Astrocyte of the cerebellum (primary cell): ENCODE measurements around the gene ARPC4.

Experiments
- DNase-seq: peaks from one replicate; pipeline ENCODE4 v3.0.0-alpha.2; 2011; ENCODE audit warnings: low read depth
- H3K4me3 ChIP-seq: 2 replicates; pipeline ENCODE4 v1.5.1; 2011; ENCODE audit warnings: mild to moderate bottlenecking, low read depth, low read length, moderate library complexity
- CTCF ChIP-seq: IDR thresholded peaks from 2 replicates; pipeline ENCODE4 v1.5.1; 2012; ENCODE audit warnings: low read length, low read depth, moderate library complexity, mild to moderate bottlenecking; ENCODE audit errors: missing control alignments
- in situ Hi-C: cut with HindIII; loops from 2 replicates; pipeline ENCODE4 v1.10.0; 2017; ENCODE audit warnings: low sequenced_read_pairs

The ARPC4 gene

GRCh38 chr3:9760779-9761505 lies 31.9 kb upstream of the ARPC4 start:
- in situ Hi-C loops = no loop called here
- no peak for DNase-seq
- no peak overlapping the region for H3K4me3 ChIP-seq
- no peak for TF ChIP-seq CTCF

GRCh38 chr3:9761919-9762318 lies 31.0 kb upstream of the ARPC4 start:
- in situ Hi-C loops = no loop called here
- no peak for DNase-seq
- no peak for TF ChIP-seq CTCF
- no peak overlapping the region for H3K4me3 ChIP-seq

GRCh38 chr3:9762871-9763270 lies 30.0 kb upstream of the ARPC4 start:
- no peak overlapping the region for H3K4me3 ChIP-seq
- no peak for DNase-seq
- no peak for TF ChIP-seq CTCF
- in situ Hi-C loops = no loop called here

- no peak for TF ChIP-seq CTCF
- in situ Hi-C loops = no loop called here
- no peak for DNase-seq
- no peak overlapping the region for H3K4me3 ChIP-seq
Observed at GRCh38 chr3:9765865-9766264, 27.0 kb upstream of the ARPC4 start.

- no peak for TF ChIP-seq CTCF
- DNase-seq = no peak
- in situ Hi-C loops = no loop called here
- H3K4me3 ChIP-seq = no peak overlapping the region
Observed at GRCh38 chr3:9767418-9767817, 25.5 kb upstream of the ARPC4 start.

- DNase-seq = no peak
- in situ Hi-C loops = no loop called here
- H3K4me3 ChIP-seq = no peak overlapping the region
- TF ChIP-seq CTCF = no peak
Observed at GRCh38 chr3:9768141-9768775, 24.6 kb upstream of the ARPC4 start.
